ENCODE measurements around the gene SCMH1. TPM values are rescaled to one million over a fixed set of nuclear protein-coding genes. Genes with fewer than 3 reads are reported as not detected.

Gene SCMH1
- total RNA-seq, 1 experiment from 2014 or later, result 16.5 TPM

DNA sequence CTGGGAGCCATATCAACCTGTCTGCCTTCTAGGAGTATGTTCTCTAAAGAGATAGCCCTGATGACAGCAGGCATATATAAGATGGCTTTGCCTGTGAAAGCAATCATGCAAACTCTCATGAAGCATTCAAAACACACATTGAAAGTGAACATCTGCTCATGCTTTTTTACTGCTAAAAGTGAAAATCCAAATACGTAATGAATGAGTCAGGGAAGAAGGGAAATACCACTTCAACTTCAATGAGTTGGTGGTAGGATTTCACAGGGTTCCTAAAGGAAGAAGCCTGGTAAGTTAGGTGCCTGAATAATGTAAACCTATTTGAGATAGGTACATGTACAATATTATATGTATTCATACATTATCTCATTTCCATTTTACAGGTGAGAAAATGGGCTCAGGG lies 170.1 kb downstream of the SCMH1 start:
- Histone ChIP-seq H2BK5ac (ENCODE audit: insufficient read length, low read length) (no peak overlapping the region), H3T11ph (ENCODE audit: low read length) (no peak overlapping the region), H3K4ac (ENCODE audit: low read depth, low read length) (no peak overlapping the region), H4K5ac (ENCODE audit: insufficient read length, low read depth, low read length) (no peak overlapping the region), H3K23me2 (ENCODE audit: insufficient read length, low read depth, low read length, poor library complexity, severe bottlenecking) (no peaks in the 10 kb centered on the region), H3K4me1 (ENCODE audit: insufficient read depth, low read length) (no peaks in the 10 kb centered on the region), H3K56ac (ENCODE audit: insufficient read length, low read depth, low read length) (no peak overlapping the region), H3K4me2 (ENCODE audit: insufficient read depth, insufficient read length, low read length) (no peak overlapping the region), H4K91ac (ENCODE audit: insufficient read length, low read depth, low read length) (no peak overlapping the region), H2BK15ac (ENCODE audit: low read depth, low read length) (no peak overlapping the region), H3K23ac (ENCODE audit: insufficient read length, low read depth, low read length) (no peak overlapping the region), H3K14ac (ENCODE audit: insufficient read depth, low read length) (no peak overlapping the region), H2AK5ac (ENCODE audit: insufficient read length, low read length) (no peak overlapping the region), H3K79me1 (ENCODE audit: insufficient read depth, low read depth, low read length, poor library complexity, severe bottlenecking) (no peaks in the 10 kb centered on the region), H4K8ac (replicated peaks; ENCODE audit: insufficient read length, low read depth, low read length) (no peak overlapping the region), H3K18ac (ENCODE audit: insufficient read length, low read depth, low read length) (no peak overlapping the region), H3K9me3 (ENCODE audit: control insufficient read depth, low read depth, low read length) (no peaks in the 10 kb centered on the region), H3K27me3 (ENCODE audit: insufficient read depth, low read length) (no peaks in the 10 kb centered on the region), H3K27ac (ENCODE audit: insufficient read length, low read depth, low read length) (no peak overlapping the region), H2AFZ (ENCODE audit: low read length) (no peak overlapping the region), H4K20me1 (ENCODE audit: control insufficient read depth, insufficient read depth, insufficient read length) (no peaks in the 10 kb centered on the region), H3K79me2 (ENCODE audit: insufficient read depth, low read length) (no peaks in the 10 kb centered on the region), H2BK12ac (ENCODE audit: insufficient read length, low read depth, low read length) (no peak overlapping the region), H3K9ac (ENCODE audit: extremely low read depth, insufficient read length, low read length) (no peak overlapping the region), H2BK20ac (ENCODE audit: low read depth, low read length, poor library complexity, severe bottlenecking) (no peak overlapping the region), H2BK120ac (ENCODE audit: low read depth, low read length, poor library complexity, severe bottlenecking) (no peak overlapping the region)
- no peak overlapping the region for H3K27ac Mint-ChIP-seq
- H3K4me3 Mint-ChIP-seq, result no peak overlapping the region
- no peaks in the 10 kb centered on the region for H3K4me1 Mint-ChIP-seq
- no peaks in the 10 kb centered on the region; a peak in 2 of 7 replicates for H3K36me3 Mint-ChIP-seq (ENCODE audit: insufficient read depth in 1 of 3, low read depth in 3 of 3)
- DNase-seq, result no peak
- no peaks in the 10 kb centered on the region for H3K27me3 Mint-ChIP-seq (ENCODE audit: low read depth)
- no peaks in the 10 kb centered on the region for H3K9me3 Mint-ChIP-seq
- TF ChIP-seq, protein P1, sequence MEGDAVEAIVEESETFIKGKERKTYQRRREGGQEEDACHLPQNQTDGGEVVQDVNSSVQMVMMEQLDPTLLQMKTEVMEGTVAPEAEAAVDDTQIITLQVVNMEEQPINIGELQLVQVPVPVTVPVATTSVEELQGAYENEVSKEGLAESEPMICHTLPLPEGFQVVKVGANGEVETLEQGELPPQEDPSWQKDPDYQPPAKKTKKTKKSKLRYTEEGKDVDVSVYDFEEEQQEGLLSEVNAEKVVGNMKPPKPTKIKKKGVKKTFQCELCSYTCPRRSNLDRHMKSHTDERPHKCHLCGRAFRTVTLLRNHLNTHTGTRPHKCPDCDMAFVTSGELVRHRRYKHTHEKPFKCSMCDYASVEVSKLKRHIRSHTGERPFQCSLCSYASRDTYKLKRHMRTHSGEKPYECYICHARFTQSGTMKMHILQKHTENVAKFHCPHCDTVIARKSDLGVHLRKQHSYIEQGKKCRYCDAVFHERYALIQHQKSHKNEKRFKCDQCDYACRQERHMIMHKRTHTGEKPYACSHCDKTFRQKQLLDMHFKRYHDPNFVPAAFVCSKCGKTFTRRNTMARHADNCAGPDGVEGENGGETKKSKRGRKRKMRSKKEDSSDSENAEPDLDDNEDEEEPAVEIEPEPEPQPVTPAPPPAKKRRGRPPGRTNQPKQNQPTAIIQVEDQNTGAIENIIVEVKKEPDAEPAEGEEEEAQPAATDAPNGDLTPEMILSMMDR (conservative IDR thresholded peaks at IDR 0.05), result no peak
- WGBS (ENCODE audit: extremely low coverage, insufficient read length, low lambda C conversion rate), result no CpG with 5 or more reads among the region's 1 CpG

Data from H9 (cell line).